Endothelial cell of umbilical vein (primary cell): ENCODE data around the gene TRIM24. TPM values are rescaled to one million over a fixed set of nuclear protein-coding genes. Genes with fewer than 3 reads are reported as not detected.

Experiments used
- BruUV-seq: library from RNA; stranded (reverse); fragments of 400-500 nt; replicated peaks from 2 replicates; lab custom pipeline; 2021; lab: Mats Ljungman, UMichigan
- CTCF ChIA-PET: fragments of 300-600, 350-600 bp; sonication (Branson Sonifier 250); formaldehyde crosslinking; loops from one replicate; lab custom pipeline; 2021; ENCODE audit warnings: antibody characterized with exemption, inconsistent platforms; lab: Charles Lee
- POLR2A ChIA-PET: fragments of 300-600, 350-600 bp; sonication (Branson Sonifier 250); formaldehyde crosslinking; loops from one replicate; lab custom pipeline; 2021; ENCODE audit warnings: antibody characterized with exemption, inconsistent platforms; lab: Charles Lee
- DNase-seq: peaks from one replicate; pipeline ENCODE4 v3.0.0-alpha.2; 2011; ENCODE audit warnings: low read depth, low spot score
- FAIRE-seq: peaks from 2 replicates; lab custom pipeline; 2011; peaks lifted over from hg19 to GRCh38; lab: Jason Lieb, UNC
- H2AFZ ChIP-seq: 2 replicates; pipeline ENCODE4 v1.6.0; 2012; ENCODE audit warnings: low read depth, low read length, control low read depth, inconsistent platforms
- H3K27ac ChIP-seq: 2 replicates; pipeline ENCODE4 v1.5.1; 2011; ENCODE audit warnings: low read depth, mild to moderate bottlenecking, control low read depth, low read length, moderate library complexity; ENCODE audit not compliant: insufficient read depth
- H3K27me3 ChIP-seq, 2 experiments: 2 replicates each; pipeline versions ENCODE4 v1.6.0 to v1.6.1; 2011; ENCODE audit warnings: low read length in 2 of 2, mixed read lengths in 1 of 2; ENCODE audit not compliant: control insufficient read depth in 2 of 2, insufficient read depth in 2 of 2
- H3K36me3 ChIP-seq, 2 experiments: 2 replicates in 1 of 2; 3 replicates in 1 of 2; pipeline ENCODE4 v1.5.1; 2011; ENCODE audit warnings: low read length in 2 of 2, mild to moderate bottlenecking in 1 of 2, moderate library complexity in 1 of 2; ENCODE audit not compliant: control insufficient read depth in 2 of 2, insufficient read depth in 2 of 2; ENCODE audit errors: extremely low read depth in 1 of 2
- H3K4me1 ChIP-seq: 3 replicates; pipeline ENCODE4 v1.5.1; 2011; ENCODE audit warnings: mild to moderate bottlenecking, low read length; ENCODE audit not compliant: control insufficient read depth, insufficient read depth; ENCODE audit errors: extremely low read depth
- H3K4me2 ChIP-seq: 2 replicates; pipeline ENCODE4 v1.6.1; 2011; ENCODE audit warnings: low read length, control low read depth, mixed read lengths; ENCODE audit not compliant: insufficient read depth
- H3K4me3 ChIP-seq, 3 experiments: fragments of 200-600 bp in 1 of 3; sonication (generic), shearing (Covaris generic) in 1 of 3; replicated peaks in 1 of 3; 2 replicates each; pipeline ENCODE4 v1.5.1; 2011 to 2016; ENCODE audit warnings: control low read depth in 3 of 3, low read length in 3 of 3, mild to moderate bottlenecking in 2 of 3, inconsistent platforms in 1 of 3, low read depth in 1 of 3, moderate library complexity in 1 of 3; ENCODE audit not compliant: insufficient read depth in 1 of 3
- H3K79me2 ChIP-seq: 2 replicates; pipeline ENCODE4 v1.6.0; 2012; ENCODE audit warnings: low read length, inconsistent platforms; ENCODE audit not compliant: control insufficient read depth, insufficient read depth
- H3K9ac ChIP-seq: replicated peaks from 2 replicates; pipeline ENCODE3; 2011; ENCODE audit warnings: low read length, control low read depth; ENCODE audit not compliant: insufficient read depth; ENCODE audit errors: extremely low read depth
- H3K9me1 ChIP-seq: replicated peaks from 3 replicates; pipeline ENCODE4 v1.6.0; 2011; ENCODE audit warnings: mild to moderate bottlenecking, low read length; ENCODE audit not compliant: control insufficient read depth, insufficient read depth; ENCODE audit errors: extremely low read depth
- H3K9me3 ChIP-seq: replicated peaks from 2 replicates; pipeline ENCODE4 v1.5.1; 2012; ENCODE audit warnings: low read length, inconsistent platforms; ENCODE audit not compliant: control insufficient read depth, insufficient read depth
- H4K20me1 ChIP-seq: replicated peaks from 2 replicates; pipeline ENCODE3; 2011; ENCODE audit warnings: mild to moderate bottlenecking, low read length; ENCODE audit not compliant: control insufficient read depth, insufficient read depth; ENCODE audit errors: extremely low read depth
- CTCF ChIP-seq, 2 donors: IDR thresholded peaks; 1 replicate in 1 of 2; 2 replicates in 1 of 2; pipeline ENCODE4 v1.5.1; 2011; ENCODE audit warnings: low read length in 2 of 2, mild to moderate bottlenecking in 2 of 2, moderate library complexity in 2 of 2, control low read depth in 1 of 2, inconsistent platforms in 1 of 2, low read depth in 1 of 2; ENCODE audit not compliant: insufficient read depth in 1 of 2; ENCODE audit errors: extremely low read depth in 1 of 2
- EZH2 ChIP-seq: IDR thresholded peaks from 2 replicates; pipeline ENCODE4 v1.6.1; 2012; ENCODE audit warnings: borderline replicate concordance, low read depth, mild to moderate bottlenecking, moderate library complexity, low read length, inconsistent platforms; ENCODE audit not compliant: severe bottlenecking
- FOS ChIP-seq: IDR thresholded peaks from 2 replicates; pipeline ENCODE4 v1.6.1; 2011; ENCODE audit warnings: mild to moderate bottlenecking, low read length, moderate library complexity, borderline replicate concordance; ENCODE audit not compliant: insufficient read depth
- GATA2 ChIP-seq: IDR thresholded peaks from 2 replicates; pipeline ENCODE4 v1.7.0; 2011; ENCODE audit warnings: low read depth, mild to moderate bottlenecking, moderate library complexity, mixed read lengths, low read length; ENCODE audit not compliant: insufficient read length, insufficient read depth
- JUN ChIP-seq: IDR thresholded peaks from 2 replicates; pipeline ENCODE4 v1.6.1; 2011; ENCODE audit warnings: borderline replicate concordance, low read depth; ENCODE audit not compliant: insufficient read length, insufficient read depth
- MAX ChIP-seq: IDR thresholded peaks from 2 replicates; pipeline ENCODE4 v1.6.1; 2011; ENCODE audit not compliant: insufficient read depth, insufficient read length
- MYC ChIP-seq: IDR thresholded peaks from one replicate; pipeline ENCODE4 v1.6.1; 2011; ENCODE audit warnings: mild to moderate bottlenecking, low read depth, low read length
- POLR2A ChIP-seq: IDR thresholded peaks from 2 replicates; pipeline ENCODE4 v1.6.1; 2012; ENCODE audit warnings: low read depth, mild to moderate bottlenecking, control low read depth, low read length
- POLR2AphosphoS5 ChIP-seq: IDR thresholded peaks from 2 replicates; pipeline ENCODE4 v1.6.1; 2012; ENCODE audit warnings: low read depth, mild to moderate bottlenecking, control low read depth, low read length, moderate library complexity; ENCODE audit not compliant: insufficient read depth
- dilution Hi-C: fragments of 300-500 bp; cut with MboI; formaldehyde crosslinking; loops from one replicate; pipeline ENCODE4 v1.15.0; 2019; ENCODE audit warnings: low sequenced_read_pairs; ENCODE audit not compliant: extremely low pct_ligation_motif_present
- intact Hi-C: fragments of 100-400 bp; cut with micrococcal nuclease; formaldehyde crosslinking; loops from one replicate; pipeline ENCODE4 v1.10.0; 2022
- polyA plus RNA-seq, 4 experiments: library from polyadenylated mRNA; depleted of rRNA in 3 of 4; stranded (reverse) in 3 of 4; unstranded in 1 of 4; fragments of >200 nt; gene quantifications; 2 replicates each; pipeline versions ENCODE4 v1.2.1 to v1.2.3, GENCODE V29; 2011 to 2012; ENCODE audit warnings: missing spikeins in 1 of 4
- total RNA-seq: library from RNA; stranded (reverse); gene quantifications from 2 replicates; pipeline ENCODE4 v1.2.3, GENCODE V29; 2021

The TRIM24 gene
- total and polyA plus RNA-seq, 2 donors (not counting 3 experiments of a cell fraction or from before 2014, with no cell fraction given), result 9.1 to 26.1 TPM

GRCh38 chr7:138520742-138521141 is 60.7 kb downstream of the TRIM24 start:
- Histone ChIP-seq H3K27ac (no peak overlapping the region), H3K4me1 (no peaks in the 10 kb centered on the region), H3K9me1 (peaks cover 2% of the 10 kb centered on the region), H3K4me2 (no peak overlapping the region), H3K27me3 (no peaks in the 10 kb centered on the region), H2AFZ (no peak overlapping the region), H3K9me3 (no peaks in the 10 kb centered on the region), H3K4me3 (no peak overlapping the region), H4K20me1 (no peaks in the 10 kb centered on the region), H3K79me2 (no peaks in the 10 kb centered on the region), H3K9ac (no peak overlapping the region), H3K36me3 (peaks cover 5 to 6% of the 10 kb centered on the region in 2 experiments)
- dilution Hi-C loops (no loop called here), intact Hi-C loops (no loop called here)
- no peak for DNase-seq
- ChIA-PET POLR2A (no interaction called here), CTCF (no interaction called here)
- FAIRE-seq, result no peak
- no peak for TF ChIP-seq MAX
- no TSS peak for BruUV-seq

- H3K79me2 ChIP-seq, result no peaks in the 10 kb centered on the region
- no peak overlapping the region for H2AFZ ChIP-seq
- H3K4me1 ChIP-seq, result no peaks in the 10 kb centered on the region
- H3K9ac ChIP-seq, result no peak overlapping the region
- peaks cover 6 to 7% of the 10 kb centered on the region in 2 experiments for H3K36me3 ChIP-seq
- ChIA-PET POLR2A (no interaction called here), CTCF (no interaction called here)
- no peaks in the 10 kb centered on the region for H3K27me3 ChIP-seq
- peaks cover 2% of the 10 kb centered on the region for H3K9me1 ChIP-seq
- FAIRE-seq (no peak), DNase-seq (no peak)
- H3K27ac ChIP-seq, result no peak overlapping the region
- H3K4me2 ChIP-seq, result no peak overlapping the region
- no peak for TF ChIP-seq JUN
- TF ChIP-seq EZH2, result no peak
- TF ChIP-seq CTCF (IDR thresholded peaks at IDR 0.05; ENCODE audit: extremely low read depth in 1 of 2, insufficient read depth in 1 of 2, low read depth in 1 of 2, low read length in 2 of 2), result no peak
- TF ChIP-seq MAX, result no peak
- no peak for TF ChIP-seq FOS
- no peak for TF ChIP-seq POLR2AphosphoS5
- no peak for TF ChIP-seq GATA2
- no peak for TF ChIP-seq MYC
- no peak for TF ChIP-seq POLR2A
- BruUV-seq, result no TSS peak
- dilution Hi-C loops (no loop called here), intact Hi-C loops (no loop called here)
- H3K4me3 ChIP-seq, result no peak overlapping the region
- no peaks in the 10 kb centered on the region for H4K20me1 ChIP-seq
- H3K9me3 ChIP-seq, result no peaks in the 10 kb centered on the region
These were observed 61.9 kb downstream of the TRIM24 start for GRCh38 chr7:138521837-138522461.
